ENCODE results near the gene ZCCHC17.
"Not testable (repeated sequence)": the region's sequence is repeated elsewhere in the genome, so short reads cannot be mapped to it uniquely, and the experiment has no call there.

The ZCCHC17 gene

GRCh38 chr1:31296486-31297276, at the start of gene ZCCHC17, which contains the start of gene SNRNP40:
Gene ZCCHC17, plus strand, starts transcription at chr1:31297032. Its CDS starts 13,067 bp downstream, at chr1:31310099.
Gene SNRNP40, minus strand, starts transcription at chr1:31296788. Its CDS starts 37 bp downstream, at chr1:31296751.
- peak; percentile 88 to 90 (median 89) for DNase-seq (ENCODE audit: low read depth in 2 of 3, low spot score in 1 of 3)

- DNase-seq (ENCODE audit: low read depth in 2 of 3, low spot score in 1 of 3): no peak
Measured at GRCh38 chr1:31248276-31248675, 48.6 kb upstream of the ZCCHC17 start.

- DNase-seq (ENCODE audit: low read depth in 2 of 3, low spot score in 1 of 3): no peak
Measured at GRCh38 chr1:31249854-31250253, 47.0 kb upstream of the ZCCHC17 start.

GRCh38 chr1:31257213-31257612, 39.6 kb upstream of the ZCCHC17 start:
- no peak for DNase-seq (ENCODE audit: low read depth in 2 of 3, low spot score in 1 of 3)

GRCh38 chr1:31258581-31258980, 38.3 kb upstream of the ZCCHC17 start:
- DNase-seq (ENCODE audit: low read depth in 2 of 3, low spot score in 1 of 3): no peak

- no peak for DNase-seq (ENCODE audit: low read depth in 2 of 3, low spot score in 1 of 3)
Measured at GRCh38 chr1:31259746-31260145, 37.1 kb upstream of the ZCCHC17 start.

- DNase-seq (ENCODE audit: low read depth in 2 of 3, low spot score in 1 of 3): no peak
Measured at GRCh38 chr1:31261916-31262315, 34.9 kb upstream of the ZCCHC17 start.

- not testable (repeated sequence) for DNase-seq (ENCODE audit: low read depth in 2 of 3, low spot score in 1 of 3)
Measured at GRCh38 chr1:31262393-31262792, 34.4 kb upstream of the ZCCHC17 start.

- DNase-seq (ENCODE audit: low read depth in 2 of 3, low spot score in 1 of 3): no peak
Measured at GRCh38 chr1:31263408-31263807, 33.4 kb upstream of the ZCCHC17 start.

- DNase-seq (ENCODE audit: low read depth in 2 of 3, low spot score in 1 of 3): no peak
Measured at GRCh38 chr1:31264790-31265386, 31.9 kb upstream of the ZCCHC17 start.

- no peak for DNase-seq (ENCODE audit: low read depth in 2 of 3, low spot score in 1 of 3)
Measured at GRCh38 chr1:31266547-31266946, 30.3 kb upstream of the ZCCHC17 start.

GRCh38 chr1:31272369-31272768, 24.5 kb upstream of the ZCCHC17 start:
- DNase-seq (ENCODE audit: low read depth in 2 of 3, low spot score in 1 of 3): no peak

GRCh38 chr1:31273619-31274018, 23.2 kb upstream of the ZCCHC17 start:
- no peak for DNase-seq (ENCODE audit: low read depth in 2 of 3, low spot score in 1 of 3)

GRCh38 chr1:31282426-31282825, 14.4 kb upstream of the ZCCHC17 start:
- DNase-seq (ENCODE audit: low read depth in 2 of 3, low spot score in 1 of 3): not testable (repeated sequence)

GRCh38 chr1:31287791-31288190, 9.0 kb upstream of the ZCCHC17 start:
- not testable (repeated sequence) for DNase-seq (ENCODE audit: low read depth in 2 of 3, low spot score in 1 of 3)

- no peak for DNase-seq (ENCODE audit: low read depth in 2 of 3, low spot score in 1 of 3)
Measured at GRCh38 chr1:31289021-31289420, 7.8 kb upstream of the ZCCHC17 start.

GRCh38 chr1:31295874-31296485, 852 bp upstream of the ZCCHC17 start:
- no peak for DNase-seq (ENCODE audit: low read depth in 2 of 3, low spot score in 1 of 3)

- no peak for DNase-seq (ENCODE audit: low read depth in 2 of 3, low spot score in 1 of 3)
Measured at GRCh38 chr1:31297277-31298247, 730 bp downstream of the ZCCHC17 start.

- DNase-seq (ENCODE audit: low read depth in 2 of 3, low spot score in 1 of 3): no peak
Measured at GRCh38 chr1:31299365-31299764, 2.5 kb downstream of the ZCCHC17 start.

GRCh38 chr1:31300193-31300592, 3.4 kb downstream of the ZCCHC17 start:
- DNase-seq (ENCODE audit: low read depth in 2 of 3, low spot score in 1 of 3): no peak
